ENCODE results near the gene CYSLTR2.

- TF ChIP-seq CTCF (IDR thresholded peaks at IDR 0.05; ENCODE audit: insufficient read depth, low read depth, low read length) (no peak), EZH2 (IDR thresholded peaks at IDR 0.05; ENCODE audit: insufficient read depth, low read length) (no peak)
These were observed 56.4 kb downstream of the CYSLTR2 start for GRCh38 chr13:48710160-48710559.
